Heart left ventricle (tissue), 16 donors: ENCODE measurements around the gene MLPH. TPM values are rescaled to one million over a fixed set of nuclear protein-coding genes. Genes with fewer than 3 reads are reported as not detected.

Source experiments
- ATAC-seq, 4 donors: fragments of 200-7000 bp; cut with Tn5 transposase; one replicate each; pipeline ENCODE4 v1.9.1; 2020 to 2022; ENCODE audit warnings: moderate library complexity in 4 of 4, mild to moderate bottlenecking in 3 of 4, moderate number of reproducible peaks in 1 of 4
- DNase-seq, 5 donors: peaks; one replicate each; pipeline ENCODE4 v3.0.0-alpha.2; 2020
- H3K27ac ChIP-seq, 12 donors: fragments of 200-600 bp; sonication (generic) in 4 of 12; one replicate each; pipeline versions ENCODE4 v1.5.0 to v1.8.0; 2016 to 2022; ENCODE audit warnings: mild to moderate bottlenecking in 2 of 12
- H3K27me3 ChIP-seq, 9 donors: fragments of 200-600 bp; sonication (generic) in 2 of 9; one replicate each; pipeline versions ENCODE4 v1.5.1 to v1.8.0; 2016 to 2022; ENCODE audit warnings: mild to moderate bottlenecking in 3 of 9
- H3K36me3 ChIP-seq, 9 donors: fragments of 200-600 bp; sonication (generic) in 2 of 9; one replicate each; pipeline versions ENCODE4 v1.5.0 to v1.8.0; 2018 to 2022; ENCODE audit warnings: mild to moderate bottlenecking in 2 of 9
- H3K4me1 ChIP-seq, 12 donors: fragments of 200-600 bp; sonication (generic) in 4 of 12; one replicate each; pipeline versions ENCODE4 v1.5.0 to v1.8.0; 2016 to 2022; ENCODE audit warnings: mild to moderate bottlenecking in 3 of 12
- H3K4me3 ChIP-seq, 12 donors: fragments of 200-600 bp; sonication (generic) in 4 of 12; one replicate each; pipeline versions ENCODE4 v1.5.0 to v1.8.0; 2017 to 2022; ENCODE audit warnings: mild to moderate bottlenecking in 9 of 12, moderate library complexity in 4 of 12
- H3K9me3 ChIP-seq, 12 donors: fragments of 200-600 bp; sonication (generic) in 4 of 12; one replicate each; pipeline versions ENCODE4 v1.5.0 to v1.8.0; 2016 to 2022; ENCODE audit warnings: mild to moderate bottlenecking in 1 of 12
- POLR2A ChIP-seq, 2 donors: fragments of 450-650 bp; IDR thresholded peaks; one replicate each; pipeline ENCODE4 v1.6.1; 2017; ENCODE audit warnings: antibody characterized with exemption in 2 of 2, mild to moderate bottlenecking in 2 of 2, moderate library complexity in 2 of 2
- WGBS, 4 donors: extraction: QIAGEN DNeasy Blood & Tissue Kit in 2 of 4; methylation state at CpG; one replicate each; pipeline versions ENCODE4 v1.1.5 to v1.1.7; 2013 to 2018; 5-methylcytosine and 5-hydroxymethylcytosine counted together
- intact Hi-C, 10 donors: fragments of 100-400 bp; cut with DNase I; formaldehyde crosslinking; loops; one replicate each; pipeline versions ENCODE4 v1.11.1 to v1.14.2; 2022
- polyA plus RNA-seq, 2 donors: library from polyadenylated mRNA; stranded (reverse); fragments of 200-250 nt; gene quantifications; one replicate each; pipeline ENCODE4 v1.2.3, GENCODE V29; 2013
- total RNA-seq, 9 donors: library from RNA; depleted of rRNA in 2 of 9; stranded (reverse); fragments of >200 nt in 2 of 9; fragmentation: NEBNext Ultra II Directional in 3 of 9; extraction: Animal tissue kit (Norgen Biotek cat#: 25700) in 3 of 9; gene quantifications; one replicate each; pipeline versions ENCODE4 v1.1.0 to v1.2.4, GENCODE V29; 2016 to 2023
- TF ChIP-seq, protein P1 (sequence below), 12 donors: fragments of 200-600 bp; sonication (generic) in 4 of 12; IDR thresholded peaks; one replicate each; pipeline versions ENCODE4 v1.5.0 to v1.8.0; 2018 to 2022; ENCODE audit warnings: antibody characterized with exemption in 12 of 12, mild to moderate bottlenecking in 5 of 12
- donor health status: ischemic (EF 13 %, LVEDD 7.1; RV severe dilation, severe dysfunction).
- donor health status: healthy with polysubstance abuse.
- donor health status: DM: no; HTN: yes; CAD: no.
- donor health status: DM: no; HTN: no; CAD: no.
- donor health status: ischemic (EF 25% LVEDD 6.9; RV normal size, moderate dysfunction).
- donor health status: ischemic (EF 25% LVEDD 5.7; RV mildly dilated, moderate dysfunction).
- donor health status: healthy.
- donor health status: DM: yes; HTN: yes; CAD: no.
- donor health status: ischemic (EF 35%, LVEDD 5.7; RV mildly dilated, moderate dysfunction).
- donor health status: nonischemic (EF 11% LVEDD 7.7; RV severe dilation, severe dysfunction).
- donor health status: DM: yes; HTN: yes; CAD: no.
- donor health status: PGD.
- donor health status: ischemic (EF 29% LVEDD 5.4; RV normal size, mild dysfunction).
- donor health status: nonischemic (EF 23%, LVEDD 6.1; RV moderate dilation, normal function).

The MLPH gene
- total and polyA plus RNA-seq, 11 donors, result 18.3 to 60.3 (median 30.7) TPM

DNA sequence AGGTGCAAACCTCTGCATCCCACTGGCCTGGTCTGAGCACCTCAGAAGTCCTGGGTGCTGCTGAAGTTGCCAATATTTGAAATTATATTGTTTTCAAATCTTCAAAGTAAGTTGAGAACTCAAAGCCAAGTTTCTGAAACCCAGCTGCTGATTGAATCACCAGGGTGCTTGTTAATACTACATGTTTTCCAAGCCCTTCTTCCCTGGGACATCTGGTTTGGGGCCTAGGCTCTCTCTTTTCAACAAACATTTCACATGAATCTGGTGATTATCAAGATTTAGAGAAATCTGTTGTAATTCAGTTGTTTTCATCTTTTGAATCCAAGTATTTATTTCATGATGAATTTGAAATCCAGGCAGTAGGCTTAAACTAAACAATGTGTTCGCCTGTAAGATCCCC lies 24.4 kb downstream of the MLPH start:
- WGBS, 4 donors, result 84 to 100% (median 85%) methylated on average over 1 of the region's 1 CpG
- intact Hi-C loops, result loop anchor here in 7 of 10 donors (5.0 to 10.0 kb wide), 6 partner anchors 161 to 419 kb away; no protein-coding TSS in a partner anchor
- no peak for ATAC-seq
- peaks cover 0 to 10% (median 0%) of the 10 kb centered on the region in 9 donors for H3K36me3 ChIP-seq
- TF ChIP-seq, protein P1, sequence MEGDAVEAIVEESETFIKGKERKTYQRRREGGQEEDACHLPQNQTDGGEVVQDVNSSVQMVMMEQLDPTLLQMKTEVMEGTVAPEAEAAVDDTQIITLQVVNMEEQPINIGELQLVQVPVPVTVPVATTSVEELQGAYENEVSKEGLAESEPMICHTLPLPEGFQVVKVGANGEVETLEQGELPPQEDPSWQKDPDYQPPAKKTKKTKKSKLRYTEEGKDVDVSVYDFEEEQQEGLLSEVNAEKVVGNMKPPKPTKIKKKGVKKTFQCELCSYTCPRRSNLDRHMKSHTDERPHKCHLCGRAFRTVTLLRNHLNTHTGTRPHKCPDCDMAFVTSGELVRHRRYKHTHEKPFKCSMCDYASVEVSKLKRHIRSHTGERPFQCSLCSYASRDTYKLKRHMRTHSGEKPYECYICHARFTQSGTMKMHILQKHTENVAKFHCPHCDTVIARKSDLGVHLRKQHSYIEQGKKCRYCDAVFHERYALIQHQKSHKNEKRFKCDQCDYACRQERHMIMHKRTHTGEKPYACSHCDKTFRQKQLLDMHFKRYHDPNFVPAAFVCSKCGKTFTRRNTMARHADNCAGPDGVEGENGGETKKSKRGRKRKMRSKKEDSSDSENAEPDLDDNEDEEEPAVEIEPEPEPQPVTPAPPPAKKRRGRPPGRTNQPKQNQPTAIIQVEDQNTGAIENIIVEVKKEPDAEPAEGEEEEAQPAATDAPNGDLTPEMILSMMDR (IDR thresholded peaks at IDR 0.05), result no peak
- no peak for TF ChIP-seq POLR2A (IDR thresholded peaks at IDR 0.05)
- no peaks in the 10 kb centered on the region for H3K27me3 ChIP-seq
- peaks cover 0 to 60% (median 39%) of the 10 kb centered on the region in 12 donors for H3K4me1 ChIP-seq
- no peak overlapping the region for H3K4me3 ChIP-seq
- H3K9me3 ChIP-seq, result no peaks in the 10 kb centered on the region
- peak overlapping the region in 4 of 12 donors; percentile 18 to 49 (median 33) for H3K27ac ChIP-seq
- no peak for DNase-seq

DNA sequence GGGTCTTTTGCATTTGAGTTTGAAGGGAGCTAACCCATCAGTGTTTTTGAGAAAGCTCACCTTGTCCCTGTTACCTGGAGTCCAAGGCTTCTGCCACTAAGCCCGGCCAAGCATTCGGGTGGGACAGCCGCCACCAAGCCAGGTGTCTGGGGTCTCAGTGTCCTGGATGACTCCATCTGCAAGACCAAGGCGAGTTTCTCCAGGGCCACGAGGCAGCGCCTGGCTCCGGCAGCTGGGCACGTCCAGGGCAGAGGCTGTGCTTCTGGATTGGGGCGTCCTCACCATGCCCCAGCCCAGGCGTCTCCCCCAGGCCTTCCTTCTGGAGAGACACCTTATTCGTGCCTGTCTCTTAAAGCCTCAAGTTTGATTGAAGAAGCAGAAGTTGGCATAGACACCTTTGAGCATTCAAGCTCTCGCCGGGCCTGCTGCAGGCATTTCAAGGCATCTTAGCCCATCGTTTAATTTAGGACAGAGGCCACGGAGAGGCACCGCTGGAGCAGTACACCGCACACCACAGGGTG lies 24.9 kb downstream of the MLPH start:
- Histone ChIP-seq H3K9me3 (no peaks in the 10 kb centered on the region), H3K4me3 (no peak overlapping the region), H3K36me3 (peaks cover 0 to 10% (median 0%) of the 10 kb centered on the region in 9 donors), H3K27ac (peak overlapping the region in 6 of 12 donors; percentile 4 to 93 (median 29)), H3K4me1 (peaks cover 0 to 60% (median 39%) of the 10 kb centered on the region in 12 donors), H3K27me3 (no peaks in the 10 kb centered on the region)
- DNase-seq (no peak), ATAC-seq (no peak)
- intact Hi-C loops, result loop anchor here (1.0 to 10.0 kb wide), 10 partner anchors 59 to 420 kb away; no protein-coding TSS in a partner anchor
- WGBS, 4 donors, result 92 to 95% (median 94%) methylated on average over 11 to 17 of the region's 17 CpGs
- no peak for TF ChIP-seq POLR2A (IDR thresholded peaks at IDR 0.05)
- TF ChIP-seq, protein P1 (IDR thresholded peaks at IDR 0.05), result no peak

DNA sequence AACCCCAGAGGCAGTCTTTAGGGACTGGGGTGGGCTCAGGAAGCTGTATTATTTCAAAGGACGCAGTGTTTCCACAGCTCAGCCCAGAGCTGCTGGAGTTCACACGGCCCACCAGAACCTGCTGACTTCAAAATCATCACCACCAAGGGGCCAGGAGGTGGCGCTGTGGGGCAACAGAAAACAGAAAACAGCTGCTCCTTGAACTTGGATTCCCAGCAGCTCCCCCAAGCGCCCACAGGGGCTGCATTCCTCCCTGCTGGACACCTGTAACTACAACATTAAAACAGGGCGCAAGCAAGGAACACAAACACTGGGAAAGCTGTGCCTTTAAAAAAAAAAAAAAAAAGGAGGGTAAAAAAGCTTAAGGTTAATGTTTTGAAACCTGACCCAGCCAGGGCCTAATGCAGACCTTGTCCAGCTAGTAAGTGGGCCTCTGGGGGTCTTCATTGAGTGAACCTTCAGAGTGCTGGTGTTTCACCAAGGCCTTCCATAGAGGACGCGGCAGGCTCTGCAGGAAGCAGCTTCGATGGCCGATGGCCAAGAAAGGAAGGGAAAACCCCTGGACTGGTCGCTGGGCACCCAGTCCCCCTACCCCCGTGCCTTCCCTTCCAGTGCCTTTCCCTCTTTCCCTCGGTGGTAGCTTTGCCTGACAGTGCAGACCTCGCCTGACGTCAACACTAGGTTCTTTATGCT lies 25.9 kb downstream of the MLPH start:
- ATAC-seq, result peak; percentile 38 to 73 (median 69)
- WGBS, 4 donors, result 26 to 29% (median 29%) methylated on average over 13 to 14 of the region's 14 CpGs
- TF ChIP-seq, protein P1 (IDR thresholded peaks at IDR 0.05), result peak; percentile 76 to 94 (median 92)
- no peak for TF ChIP-seq POLR2A (IDR thresholded peaks at IDR 0.05)
- Histone ChIP-seq H3K27me3 (no peaks in the 10 kb centered on the region), H3K4me3 (no peak overlapping the region), H3K9me3 (no peaks in the 10 kb centered on the region), H3K27ac (peak overlapping the region in 11 of 12 donors; percentile 60 to 96 (median 81)), H3K4me1 (peaks cover 0 to 60% (median 39%) of the 10 kb centered on the region in 12 donors), H3K36me3 (peaks cover 0 to 10% (median 0%) of the 10 kb centered on the region in 9 donors)
- intact Hi-C loops, result loop anchor here (1.0 to 10.0 kb wide), 10 partner anchors 58 to 421 kb away; no protein-coding TSS in a partner anchor
- DNase-seq, result peak; percentile 85 to 89 (median 86)

DNA sequence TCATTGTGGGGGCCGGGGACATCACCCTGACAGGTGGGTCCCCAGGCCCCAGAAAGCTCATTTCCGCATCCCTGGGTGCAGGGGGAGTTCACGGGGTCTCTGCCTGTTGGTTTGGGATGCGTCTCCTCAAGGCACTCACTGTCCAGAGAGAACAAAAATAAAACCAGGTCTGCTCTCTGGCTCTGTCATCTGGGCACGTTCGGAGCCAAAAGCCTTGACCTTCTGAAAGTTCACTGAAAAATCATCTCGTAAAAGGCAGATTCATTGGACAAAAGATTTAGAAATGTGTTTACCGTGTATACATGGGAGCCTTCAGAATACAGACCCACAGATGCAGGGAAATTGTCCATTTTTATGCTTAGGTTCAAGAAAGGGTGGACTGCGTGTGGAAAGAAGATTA lies 26.6 kb downstream of the MLPH start:
- H3K27ac ChIP-seq, result peak overlapping the region; percentile 60 to 96 (median 80)
- no peaks in the 10 kb centered on the region for H3K9me3 ChIP-seq
- intact Hi-C loops, result loop anchor here in 9 of 10 donors (1.0 to 10.0 kb wide), 10 partner anchors 57 to 421 kb away; no protein-coding TSS in a partner anchor
- TF ChIP-seq POLR2A (IDR thresholded peaks at IDR 0.05), result no peak
- TF ChIP-seq, protein P1 (IDR thresholded peaks at IDR 0.05), result no peak
- H3K4me1 ChIP-seq, result peaks cover 0 to 56% (median 39%) of the 10 kb centered on the region in 12 donors
- no peaks in the 10 kb centered on the region for H3K27me3 ChIP-seq
- H3K4me3 ChIP-seq, result no peak overlapping the region
- WGBS, 4 donors, result 58 to 72% (median 58%) methylated on average over 9 of the region's 9 CpGs
- peak in 1 of 4 donors; percentile 19 for ATAC-seq
- H3K36me3 ChIP-seq, result peaks cover 0 to 12% (median 0%) of the 10 kb centered on the region in 9 donors
- DNase-seq, result no peak
